T-helper 2 cell treated with Interferon-gamma antibody and Interleukin-4, amounts not matched to agents 5 μg/mL and 100 μg/mL, for 36 hours (primary cell): ENCODE results near the gene RPL12.
A peak's percentile ranks its signal among the peaks of the same experiment; 100 is the strongest.

Source experiments
- DNase-seq: peaks from one replicate; pipeline ENCODE4 v3.0.0; 2021; ENCODE audit warnings: low spot score
- H3K27ac Mint-ChIP-seq: one replicate; pipeline ENCODE4 v1.8.0; 2021; ENCODE audit warnings: mild to moderate bottlenecking, mixed read lengths
- H3K27me3 Mint-ChIP-seq: one replicate; pipeline ENCODE4 v1.8.0; 2021; ENCODE audit warnings: low read depth, mixed read lengths
- H3K36me3 Mint-ChIP-seq: one replicate; pipeline ENCODE4 v1.8.0; 2021; ENCODE audit warnings: low read depth, mixed read lengths
- H3K4me1 Mint-ChIP-seq: one replicate; pipeline ENCODE4 v1.8.0; 2021; ENCODE audit warnings: low read depth, mixed read lengths
- H3K4me3 Mint-ChIP-seq: one replicate; pipeline ENCODE4 v1.8.0; 2022; ENCODE audit warnings: mild to moderate bottlenecking, moderate library complexity, mixed read lengths
- H3K9me3 Mint-ChIP-seq: one replicate; pipeline ENCODE4 v1.8.0; 2021; ENCODE audit warnings: mixed read lengths

The RPL12 gene

DNA sequence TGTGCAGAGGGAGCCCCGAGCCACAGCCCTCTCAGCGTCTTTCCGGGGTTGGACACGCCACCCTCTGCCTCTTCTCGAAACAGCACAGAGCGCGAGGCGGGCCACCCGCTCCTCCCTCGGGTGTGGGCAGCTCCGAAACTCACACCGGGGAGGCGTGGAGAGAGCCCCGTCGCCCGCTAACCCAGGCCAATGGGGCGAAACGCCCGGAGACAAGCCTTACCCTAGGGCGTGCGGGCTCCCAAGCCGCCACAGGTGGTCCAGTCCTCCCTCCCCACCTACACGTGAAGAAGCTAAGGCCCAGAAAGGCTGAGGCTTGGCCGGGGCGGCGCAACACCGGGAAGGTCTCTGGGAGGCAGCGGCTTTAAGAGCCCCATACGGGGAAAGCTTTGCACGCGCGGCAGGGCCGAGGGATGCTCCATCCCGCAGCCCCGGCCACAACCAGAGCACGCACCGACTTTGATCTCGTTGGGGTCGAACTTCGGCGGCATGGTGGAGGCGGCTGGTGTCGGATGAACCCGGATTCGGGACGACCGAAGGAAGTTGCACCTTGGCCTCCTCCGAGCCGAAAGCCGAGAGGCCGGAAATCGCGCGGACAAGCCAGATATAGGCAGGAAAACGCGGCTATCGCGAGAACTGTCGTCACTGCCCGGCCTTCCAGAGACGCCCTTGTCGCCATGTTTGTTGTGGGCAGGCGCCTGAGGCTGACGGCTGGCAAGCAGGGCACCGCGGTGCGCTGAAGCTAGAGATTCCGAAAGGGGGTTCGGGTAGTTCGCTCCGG, at the start of gene RPL12, which contains the start of gene LRSAM1:
TSS of gene RPL12 (minus strand) at position 577 of the 778 bp plus-strand sequence. CDS start at position 488, 89 bp downstream.
TSS of gene LRSAM1 (plus strand) at position 681 of the 778 bp plus-strand sequence. CDS start 3,018 bp downstream, outside the sequence.
- peaks cover 35% of the 10 kb centered on the region for H3K4me1 Mint-ChIP-seq
- H3K4me3 Mint-ChIP-seq, result peak within 1 kb of the TSS; percentile 93
- H3K27ac Mint-ChIP-seq, result peak within 1 kb of the TSS; percentile 95
- H3K27me3 Mint-ChIP-seq, result no peaks in the 10 kb centered on the region
- DNase-seq, result peak; percentile 93
- H3K36me3 Mint-ChIP-seq, result peaks cover 53% of the 10 kb centered on the region
- H3K9me3 Mint-ChIP-seq, result no peaks in the 10 kb centered on the region

DNA sequence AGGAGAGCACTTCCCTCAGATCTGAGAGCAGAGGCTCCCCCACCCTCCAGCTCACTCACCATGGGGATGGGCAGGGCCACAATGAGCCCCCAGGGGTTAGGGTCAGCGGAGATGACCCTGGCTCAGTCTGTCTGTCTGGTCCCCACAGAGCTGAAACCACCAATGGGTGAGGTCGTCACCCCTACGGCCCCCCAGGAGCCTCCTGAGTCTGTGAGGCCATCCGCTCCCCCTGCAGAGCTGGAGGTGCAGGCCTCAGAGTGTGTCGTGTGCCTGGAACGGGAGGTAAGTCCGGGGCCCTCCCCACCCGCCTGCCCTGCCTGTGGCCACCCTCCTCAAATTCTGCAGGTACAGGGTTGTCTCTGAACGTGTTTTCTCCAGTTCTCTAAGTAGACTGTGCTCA, 49.7 kb upstream of the RPL12 start:
- Mint-ChIP-seq H3K36me3 (peaks cover 6% of the 10 kb centered on the region), H3K9me3 (no peaks in the 10 kb centered on the region), H3K27ac (no peak overlapping the region), H3K4me1 (peaks cover under 1% of the 10 kb centered on the region), H3K4me3 (no peak overlapping the region), H3K27me3 (no peaks in the 10 kb centered on the region)
- DNase-seq, result no peak

DNA sequence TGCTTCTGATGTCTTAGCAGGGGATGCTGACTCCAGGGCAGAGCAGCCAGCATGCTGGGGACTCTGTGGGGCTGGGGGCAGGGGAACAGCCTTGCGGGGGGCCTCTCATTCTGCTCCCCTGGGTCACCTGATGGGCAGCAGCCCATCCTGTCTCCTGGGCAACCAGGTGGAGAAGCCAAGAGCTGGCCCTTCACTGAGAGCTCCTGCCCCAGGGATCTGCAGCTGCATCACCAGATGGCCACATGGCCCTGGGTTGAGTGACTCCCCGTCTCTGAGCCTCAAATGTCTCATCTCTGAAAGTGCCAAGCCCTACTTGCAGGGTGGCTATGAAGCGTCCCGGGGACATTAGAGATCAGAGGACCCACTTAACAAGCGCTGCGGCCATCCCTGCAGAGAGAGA, 49.2 kb upstream of the RPL12 start:
- Mint-ChIP-seq H3K27ac (no peak overlapping the region), H3K9me3 (no peaks in the 10 kb centered on the region), H3K4me1 (peaks cover 3% of the 10 kb centered on the region), H3K4me3 (no peak overlapping the region), H3K27me3 (no peaks in the 10 kb centered on the region), H3K36me3 (peaks cover 6% of the 10 kb centered on the region)
- no peak for DNase-seq

DNA sequence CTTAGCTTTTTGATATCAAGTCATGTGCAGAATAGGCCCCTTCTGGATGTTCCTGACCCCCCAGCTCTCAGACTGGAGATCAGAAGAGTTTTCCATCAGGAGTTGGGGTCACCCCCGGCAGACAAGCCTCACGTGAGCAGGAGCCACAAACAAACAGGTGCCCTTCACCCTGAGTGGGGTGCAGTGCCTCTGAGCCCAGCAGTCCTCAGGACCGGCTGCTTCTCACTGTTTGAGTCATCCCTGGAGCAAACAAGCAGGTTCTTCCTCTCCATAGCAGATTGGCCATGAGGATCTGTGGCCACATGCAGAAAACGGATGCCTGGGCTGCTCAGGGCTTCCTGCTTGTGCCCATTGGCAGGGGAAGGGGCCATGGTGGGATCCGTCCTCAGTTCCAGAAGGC, 47.1 kb upstream of the RPL12 start:
- Mint-ChIP-seq H3K9me3 (no peaks in the 10 kb centered on the region), H3K4me1 (peaks cover 3% of the 10 kb centered on the region), H3K36me3 (peaks cover 3% of the 10 kb centered on the region), H3K27ac (no peak overlapping the region), H3K4me3 (no peak overlapping the region), H3K27me3 (no peaks in the 10 kb centered on the region)
- no peak for DNase-seq

DNA sequence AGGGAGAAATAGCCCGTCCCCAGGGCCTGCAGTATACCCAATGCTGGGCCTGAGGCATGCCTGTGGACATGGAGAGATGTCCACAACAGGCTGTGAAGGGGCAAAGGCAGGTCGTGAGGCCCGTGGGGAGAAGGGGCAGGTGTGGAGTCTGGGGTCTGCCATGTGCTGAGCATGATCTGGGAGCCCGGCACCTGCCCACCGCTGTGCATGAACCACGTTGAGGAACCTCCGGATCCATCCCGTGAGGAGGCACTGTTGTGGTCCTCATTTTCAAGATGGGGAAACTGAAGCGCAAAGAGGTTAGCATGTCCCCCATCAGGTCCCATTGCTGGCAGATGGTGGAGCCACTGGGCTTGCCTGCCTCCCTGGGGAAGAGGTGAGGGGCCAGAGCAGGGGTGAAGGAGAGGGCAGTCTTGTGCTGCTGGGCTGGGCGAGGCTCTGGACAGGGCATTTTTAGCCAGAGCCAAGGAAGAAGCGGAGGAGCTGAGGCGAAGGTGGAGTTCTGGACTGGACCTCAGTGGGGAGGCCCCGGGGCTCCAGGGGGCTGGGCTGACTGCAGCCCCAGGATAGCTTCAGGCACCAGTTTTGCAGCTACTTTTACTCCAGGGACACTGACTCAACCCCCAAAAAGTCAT, 46.6 kb upstream of the RPL12 start:
- no peak overlapping the region for H3K4me3 Mint-ChIP-seq
- H3K36me3 Mint-ChIP-seq, result peaks cover 3% of the 10 kb centered on the region
- H3K9me3 Mint-ChIP-seq, result no peaks in the 10 kb centered on the region
- H3K27ac Mint-ChIP-seq, result no peak overlapping the region
- no peaks in the 10 kb centered on the region for H3K27me3 Mint-ChIP-seq
- no peak for DNase-seq
- peaks cover 3% of the 10 kb centered on the region for H3K4me1 Mint-ChIP-seq

DNA sequence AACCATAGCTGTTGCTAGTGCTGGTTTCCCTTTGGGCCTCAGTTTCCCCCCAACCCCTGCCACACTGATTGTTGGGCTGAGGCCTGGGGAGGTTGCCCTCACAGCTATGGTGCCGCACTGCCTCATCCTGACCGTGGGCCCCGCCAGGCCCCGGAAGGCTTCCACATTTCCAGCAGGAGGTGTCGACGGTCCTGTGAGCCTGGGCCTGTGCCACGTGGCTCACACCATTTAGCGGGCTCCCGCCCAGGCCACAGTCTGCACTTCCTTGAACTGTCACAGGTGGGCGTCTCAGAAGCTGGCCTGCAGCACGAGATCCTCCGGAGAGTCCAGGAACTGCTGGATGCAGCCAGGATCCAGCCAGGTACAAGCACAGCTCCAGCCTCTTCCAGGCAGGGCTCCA, 45.8 kb upstream of the RPL12 start:
- no peaks in the 10 kb centered on the region for H3K9me3 Mint-ChIP-seq
- H3K4me3 Mint-ChIP-seq, result no peak overlapping the region
- peaks cover 3% of the 10 kb centered on the region for H3K36me3 Mint-ChIP-seq
- peaks cover 3% of the 10 kb centered on the region for H3K4me1 Mint-ChIP-seq
- H3K27me3 Mint-ChIP-seq, result no peaks in the 10 kb centered on the region
- H3K27ac Mint-ChIP-seq, result no peak overlapping the region
- no peak for DNase-seq

DNA sequence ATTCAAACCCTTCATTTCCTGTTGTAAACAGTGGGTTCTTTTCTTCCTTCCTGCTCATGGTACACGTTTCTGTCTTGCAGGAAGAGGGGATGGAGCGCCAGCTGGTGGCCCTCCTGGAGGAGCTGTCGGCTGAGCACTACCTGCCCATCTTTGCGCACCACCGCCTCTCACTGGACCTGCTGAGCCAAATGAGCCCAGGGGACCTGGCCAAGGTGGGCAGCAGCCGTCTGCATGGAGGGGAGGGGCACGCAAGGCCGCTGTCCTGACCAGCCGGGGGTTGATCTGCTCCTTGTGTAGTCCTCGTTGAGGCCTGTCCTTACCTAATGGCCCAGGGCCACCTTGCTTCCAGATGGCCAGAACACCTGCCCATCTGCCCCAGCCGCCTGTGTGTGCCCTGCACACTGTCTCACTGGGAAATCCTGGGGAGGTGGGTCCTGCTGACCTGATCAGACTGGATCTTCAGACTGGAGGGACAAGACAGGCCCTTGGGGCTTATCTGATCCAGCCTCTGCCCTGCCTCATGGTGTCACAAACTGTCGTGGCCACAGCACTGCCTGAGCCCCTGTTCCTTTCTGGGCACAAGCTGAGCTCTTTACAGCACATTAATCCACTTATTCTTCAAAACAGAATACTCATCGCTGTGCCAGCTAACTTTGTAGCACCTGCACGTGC, 44.8 kb upstream of the RPL12 start:
- H3K9me3 Mint-ChIP-seq, result no peaks in the 10 kb centered on the region
- no peak overlapping the region for H3K27ac Mint-ChIP-seq
- no peak overlapping the region for H3K4me3 Mint-ChIP-seq
- H3K36me3 Mint-ChIP-seq, result peaks cover 3% of the 10 kb centered on the region
- peaks cover 3% of the 10 kb centered on the region for H3K4me1 Mint-ChIP-seq
- H3K27me3 Mint-ChIP-seq, result no peaks in the 10 kb centered on the region
- DNase-seq, result no peak

DNA sequence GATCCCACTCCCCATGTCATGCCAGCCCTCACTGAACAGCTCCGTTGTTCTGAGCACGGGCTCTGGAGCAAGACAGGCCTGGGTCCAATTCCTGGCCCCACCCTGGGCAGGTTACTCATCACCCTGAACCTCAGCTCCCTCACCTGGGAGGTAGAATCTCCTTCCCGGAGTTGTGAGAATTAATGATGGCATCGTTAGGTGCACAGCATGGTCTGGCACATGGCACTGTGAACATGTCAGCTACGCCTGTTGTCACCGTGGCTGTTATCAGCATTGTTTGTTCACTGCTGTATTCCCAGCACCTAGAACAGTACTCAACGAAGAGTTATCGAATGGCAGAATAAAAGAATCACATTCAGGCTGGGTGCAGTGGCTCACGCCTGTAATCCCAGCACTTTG, 43.1 kb upstream of the RPL12 start:
- Mint-ChIP-seq H3K9me3 (no peaks in the 10 kb centered on the region), H3K4me1 (peaks cover 3% of the 10 kb centered on the region), H3K4me3 (no peak overlapping the region), H3K36me3 (peaks cover 5% of the 10 kb centered on the region), H3K27me3 (no peaks in the 10 kb centered on the region), H3K27ac (no peak overlapping the region)
- no peak for DNase-seq

DNA sequence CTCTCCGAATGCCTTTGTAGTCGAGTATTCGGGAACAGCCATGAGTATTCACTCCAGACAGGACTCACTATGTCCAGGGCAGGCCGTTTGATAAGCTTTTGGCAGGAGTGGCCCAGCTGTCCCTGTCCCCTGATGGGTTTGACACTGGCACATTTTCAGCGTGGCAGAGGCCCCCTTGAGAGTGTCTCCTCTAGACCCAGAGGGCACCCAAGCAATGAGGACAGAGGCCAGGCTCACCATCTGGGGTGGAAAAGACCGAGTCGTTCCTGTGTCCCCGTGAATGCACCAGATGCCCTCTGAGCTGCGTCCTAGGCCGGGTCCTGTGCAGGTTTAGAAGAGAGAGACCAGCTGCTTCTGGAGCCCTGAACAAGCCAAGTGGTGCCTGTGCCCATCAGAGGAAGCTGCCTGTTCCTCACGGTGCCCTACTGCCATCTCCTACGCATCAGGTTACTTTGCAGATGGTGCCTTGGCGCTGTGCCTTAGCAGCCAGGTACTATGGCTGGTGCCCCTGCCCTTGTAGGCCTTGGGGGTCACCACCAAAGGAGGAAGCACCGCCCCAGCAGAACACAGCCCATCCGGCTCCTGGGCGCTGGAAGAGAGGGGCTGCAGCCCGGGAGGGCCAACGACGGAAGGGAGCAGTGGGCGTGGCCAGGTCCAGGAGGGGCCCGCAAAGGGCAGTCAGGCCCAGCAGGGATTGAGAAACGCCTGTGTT, 42.5 kb upstream of the RPL12 start:
- peaks cover 3% of the 10 kb centered on the region for H3K4me1 Mint-ChIP-seq
- H3K36me3 Mint-ChIP-seq, result peaks cover 6% of the 10 kb centered on the region
- no peaks in the 10 kb centered on the region for H3K9me3 Mint-ChIP-seq
- no peak for DNase-seq
- H3K4me3 Mint-ChIP-seq, result no peak overlapping the region
- H3K27me3 Mint-ChIP-seq, result no peaks in the 10 kb centered on the region
- no peak overlapping the region for H3K27ac Mint-ChIP-seq

DNA sequence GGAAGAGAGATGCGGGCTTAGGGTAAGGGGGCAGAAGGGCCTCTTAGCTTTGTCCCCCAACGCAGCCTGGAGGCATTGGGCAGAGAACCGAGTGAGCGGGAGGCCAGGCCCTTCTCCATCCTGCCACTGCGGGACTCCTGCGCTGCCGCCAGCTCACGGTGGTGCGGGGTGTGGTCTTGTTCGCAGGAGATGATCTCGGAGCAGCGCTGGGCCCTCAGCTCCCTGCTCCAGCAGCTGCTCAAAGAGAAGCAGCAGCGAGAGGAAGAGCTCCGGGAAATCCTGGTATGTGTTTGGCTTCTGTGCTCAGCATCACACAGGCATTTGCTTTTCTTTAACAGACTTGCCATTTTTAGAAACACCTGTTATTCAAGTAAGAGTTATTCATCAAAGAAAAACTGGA, 41.4 kb upstream of the RPL12 start:
- H3K4me1 Mint-ChIP-seq, result peaks cover 3% of the 10 kb centered on the region
- H3K27me3 Mint-ChIP-seq, result no peaks in the 10 kb centered on the region
- no peak for DNase-seq
- no peaks in the 10 kb centered on the region for H3K9me3 Mint-ChIP-seq
- no peak overlapping the region for H3K4me3 Mint-ChIP-seq
- no peak overlapping the region for H3K27ac Mint-ChIP-seq
- H3K36me3 Mint-ChIP-seq, result peaks cover 8% of the 10 kb centered on the region

DNA sequence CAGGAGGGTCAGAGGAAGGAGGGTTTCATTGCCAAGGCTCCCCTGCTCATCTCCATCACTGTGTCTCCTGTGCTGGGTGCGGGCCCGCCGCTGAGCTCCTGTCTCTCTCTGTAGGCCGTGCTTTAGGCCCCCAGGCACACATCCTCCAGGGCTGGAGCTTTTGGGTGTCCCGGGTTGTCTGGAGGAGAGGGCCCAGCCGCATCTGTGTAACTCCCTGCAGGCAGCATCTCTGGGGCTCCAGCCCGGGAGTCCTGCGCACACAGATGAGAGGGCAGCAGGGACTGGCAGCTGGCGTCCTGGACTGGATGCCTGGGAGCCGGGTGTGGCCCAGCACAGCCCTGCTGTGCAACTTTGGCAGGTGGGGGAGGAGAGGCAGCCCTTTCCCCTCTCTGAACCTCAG, 40.3 kb upstream of the RPL12 start:
- peaks cover 3% of the 10 kb centered on the region for H3K4me1 Mint-ChIP-seq
- H3K4me3 Mint-ChIP-seq, result no peak overlapping the region
- H3K27me3 Mint-ChIP-seq, result no peaks in the 10 kb centered on the region
- H3K27ac Mint-ChIP-seq, result no peak overlapping the region
- H3K36me3 Mint-ChIP-seq, result peaks cover 8% of the 10 kb centered on the region
- no peaks in the 10 kb centered on the region for H3K9me3 Mint-ChIP-seq
- DNase-seq, result no peak

DNA sequence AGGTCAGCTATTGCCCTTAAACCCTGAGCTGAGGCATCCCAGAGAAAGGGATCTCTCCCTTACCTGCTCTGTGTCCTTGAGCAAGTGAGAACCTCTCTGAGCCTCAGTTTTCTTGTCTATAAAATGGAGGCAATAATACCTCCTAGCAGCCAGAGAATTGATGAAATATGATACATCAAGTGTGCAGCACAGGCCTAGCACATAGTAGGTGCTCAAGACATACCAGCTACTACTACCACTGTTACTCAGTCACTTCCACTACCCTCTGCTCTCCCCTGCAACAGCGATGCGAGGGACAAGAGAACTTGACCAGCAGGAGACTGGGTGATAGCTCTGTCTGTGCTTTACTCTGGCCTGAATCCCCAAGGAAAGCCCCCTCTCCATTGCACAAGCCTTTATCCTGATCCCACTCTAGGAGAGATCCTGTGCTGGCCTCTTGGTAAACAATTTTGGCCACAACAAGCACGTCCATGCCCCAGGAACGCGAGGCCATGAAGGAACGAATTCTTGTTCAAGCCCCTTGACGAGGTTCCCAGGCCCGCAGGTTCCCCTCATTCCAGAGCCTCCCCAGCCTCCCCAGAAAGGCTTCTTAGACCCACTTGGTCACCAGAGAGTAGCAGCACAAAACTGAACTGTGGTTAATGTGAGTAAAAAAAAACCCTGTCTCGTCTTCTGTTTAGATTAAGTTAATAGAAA, 39.5 kb upstream of the RPL12 start:
- Mint-ChIP-seq H3K27me3 (no peaks in the 10 kb centered on the region), H3K4me1 (peaks cover under 1% of the 10 kb centered on the region), H3K27ac (no peak overlapping the region), H3K4me3 (no peak overlapping the region), H3K36me3 (peaks cover 8% of the 10 kb centered on the region), H3K9me3 (no peaks in the 10 kb centered on the region)
- DNase-seq, result no peak

DNA sequence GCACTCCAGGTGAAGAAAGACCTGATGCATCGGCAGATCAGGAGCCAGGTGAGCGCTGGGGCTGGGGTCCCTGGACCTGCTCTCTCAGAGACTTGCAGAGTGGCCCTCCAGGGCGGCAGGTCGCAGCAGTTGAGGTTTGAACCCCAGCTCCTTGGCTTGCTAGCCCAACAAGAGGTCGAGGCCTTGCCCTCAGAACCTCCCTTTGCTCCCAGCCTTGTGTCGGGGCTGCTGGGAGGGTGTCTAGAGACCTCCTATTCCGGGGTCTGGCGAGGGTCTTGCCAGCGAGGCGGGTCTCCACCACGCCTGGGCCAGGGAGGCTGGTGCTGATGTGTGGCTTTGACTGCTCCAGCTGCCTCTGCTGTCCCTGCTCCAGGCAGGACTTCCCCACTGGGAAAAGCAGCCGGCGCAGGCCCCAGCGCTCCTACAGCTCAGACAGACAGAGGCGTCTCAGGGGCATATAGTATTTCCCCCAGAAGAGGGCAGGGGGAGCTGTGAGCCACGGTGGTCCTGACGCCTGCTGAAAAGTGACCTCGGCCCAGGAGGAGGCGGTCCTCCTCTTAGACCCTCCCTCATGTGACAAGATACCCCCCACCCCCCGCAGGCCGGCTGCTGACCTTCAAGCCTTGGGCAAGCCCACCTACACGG, 38.4 kb upstream of the RPL12 start:
- Mint-ChIP-seq H3K27me3 (no peaks in the 10 kb centered on the region), H3K4me3 (no peak overlapping the region)

More for the DNA sequence above, 38.4 kb upstream of the RPL12 start:
- H3K36me3 Mint-ChIP-seq, result peaks cover 8% of the 10 kb centered on the region
- no peaks in the 10 kb centered on the region for H3K9me3 Mint-ChIP-seq
- H3K27ac Mint-ChIP-seq, result no peak overlapping the region
- DNase-seq, result no peak
- no peaks in the 10 kb centered on the region for H3K4me1 Mint-ChIP-seq
